GM18502 (cell line): ENCODE measurements around the gene ST6GALNAC3.
"Not testable (repeated sequence)": the region's sequence is repeated elsewhere in the genome, so short reads cannot be mapped to it uniquely, and the experiment has no call there.

ENCODE experiments used
- ATAC-seq: cut with Tn5 transposase; IDR thresholded peaks from one replicate; pipeline ENCODE4 v1.9.1; 2021; ENCODE audit warnings: mild to moderate bottlenecking; ENCODE audit not compliant: unreplicated experiment, poor library complexity

Gene ST6GALNAC3

DNA sequence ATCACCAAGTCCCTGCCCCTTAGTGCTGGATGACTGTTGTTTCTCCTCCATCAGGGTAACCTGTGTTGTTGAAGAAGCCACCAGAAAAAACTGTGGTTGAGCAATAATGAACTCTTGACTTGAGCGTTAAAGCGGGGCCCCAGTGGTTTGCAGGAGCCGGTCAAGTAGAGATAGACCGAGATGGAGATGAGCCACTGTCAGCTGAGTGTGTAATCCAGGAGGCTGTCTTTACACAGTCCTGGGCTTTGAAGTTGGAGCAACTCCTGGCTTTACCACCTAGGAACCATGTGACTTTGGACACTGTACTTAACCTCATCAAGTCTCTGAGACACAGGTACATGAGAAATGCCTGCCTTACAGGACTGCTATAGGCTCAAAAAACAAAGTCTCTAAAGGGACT lies 158.1 kb downstream of the ST6GALNAC3 start:
- ATAC-seq, result no peak

DNA sequence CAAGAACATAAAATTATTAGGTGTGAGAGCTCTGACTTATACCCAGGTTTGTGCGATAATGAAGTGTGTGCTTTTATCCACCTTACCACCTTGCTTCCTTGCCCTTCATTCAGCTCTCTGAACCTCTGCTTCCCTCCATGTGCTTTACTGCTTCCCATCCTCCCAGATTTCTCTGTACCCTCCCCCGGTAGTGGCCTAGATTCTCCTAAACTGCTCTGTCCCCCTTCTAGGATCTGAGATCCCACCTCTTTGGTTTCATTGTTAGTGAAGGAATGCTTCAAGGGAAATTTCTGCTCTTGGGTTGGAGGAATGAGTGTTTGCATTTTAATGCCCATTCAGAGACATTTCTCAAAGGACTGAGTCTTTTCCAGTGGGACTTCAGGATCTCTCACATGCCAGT lies 159.5 kb downstream of the ST6GALNAC3 start:
- ATAC-seq, result no peak

DNA sequence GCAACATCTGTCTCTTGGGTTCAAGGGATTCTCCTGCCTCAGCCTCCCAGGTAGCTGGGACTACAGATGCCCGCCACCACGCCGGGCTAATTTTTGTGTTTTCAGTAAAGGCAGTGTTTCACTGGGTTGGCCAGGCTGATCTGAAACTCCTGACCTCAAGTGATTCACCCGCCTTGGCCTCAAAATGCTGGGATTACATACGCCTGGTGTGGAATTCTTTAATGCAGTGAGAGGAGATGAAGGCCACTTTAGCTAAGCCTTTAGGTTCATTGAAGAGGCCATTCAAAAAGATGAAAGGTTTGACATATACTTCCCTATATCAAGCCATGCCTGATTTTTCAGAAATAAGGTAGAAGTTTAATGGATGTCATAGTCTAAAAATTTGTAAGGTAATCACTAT lies 162.7 kb downstream of the ST6GALNAC3 start:
- no peak for ATAC-seq

DNA sequence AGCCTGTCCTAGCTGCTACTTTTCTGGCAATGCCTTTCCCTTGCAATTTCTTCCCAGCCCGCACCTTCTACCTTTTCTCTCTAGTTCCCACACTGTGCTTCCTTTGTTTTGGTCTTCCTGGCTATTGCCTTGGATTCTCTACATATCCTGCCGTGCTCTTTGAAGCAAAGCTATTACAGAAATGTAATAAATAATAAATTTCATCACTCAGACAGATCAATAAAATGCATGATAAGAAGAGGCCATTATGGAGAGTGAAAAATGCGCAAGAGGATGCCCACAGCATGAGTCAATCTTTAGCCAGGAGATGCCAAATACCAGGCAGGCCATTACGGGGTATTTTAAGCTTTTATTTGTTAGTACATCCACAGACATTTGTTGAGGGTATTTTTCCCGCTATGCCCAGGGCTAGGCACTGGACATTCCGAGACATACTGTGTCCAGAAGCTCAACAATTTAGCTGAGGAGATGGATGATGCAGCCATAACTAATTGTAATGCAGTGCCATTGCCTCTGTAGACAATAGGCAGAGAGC lies 163.6 kb downstream of the ST6GALNAC3 start:
- no peak for ATAC-seq

DNA sequence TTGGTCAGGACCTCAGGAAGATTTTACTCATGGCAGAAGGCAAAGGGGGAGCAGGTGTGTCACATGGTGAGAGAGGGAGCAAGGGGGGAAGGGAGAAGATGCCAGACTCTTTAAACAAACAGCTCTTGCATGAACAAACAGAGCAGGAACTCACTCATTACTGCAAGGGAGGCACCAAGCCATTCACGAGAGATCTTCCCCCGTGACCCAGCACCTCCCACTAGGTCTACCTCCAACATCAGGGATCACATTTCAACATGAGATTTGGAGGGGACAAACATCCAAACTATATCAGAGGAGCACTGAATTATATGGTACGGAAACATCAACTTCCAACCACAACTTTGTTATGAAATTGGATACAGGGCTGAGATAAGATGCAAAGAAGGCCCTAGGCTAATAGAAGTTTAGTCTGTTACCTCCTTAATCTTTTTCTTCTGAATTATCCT lies 164.9 kb downstream of the ST6GALNAC3 start:
- no peak for ATAC-seq

DNA sequence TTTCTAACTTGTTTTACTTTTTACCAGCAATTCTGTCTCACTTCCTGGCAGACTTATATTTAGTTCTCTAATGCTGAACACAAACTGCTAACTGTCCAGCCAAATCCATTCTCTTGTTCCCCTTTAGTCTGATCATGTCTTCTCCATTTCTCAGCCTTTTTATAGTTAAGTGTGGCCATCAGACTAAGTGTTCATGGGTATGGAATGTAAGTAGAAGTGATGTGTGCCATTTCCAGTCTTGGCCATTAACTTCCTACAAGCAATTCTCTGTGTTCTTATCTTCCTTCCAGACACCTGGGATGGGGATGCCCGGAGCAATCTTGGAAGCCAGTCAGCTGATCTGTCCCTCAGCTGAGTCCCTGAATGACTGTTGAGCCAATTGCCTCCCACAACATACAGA lies 165.8 kb downstream of the ST6GALNAC3 start:
- no peak for ATAC-seq

DNA sequence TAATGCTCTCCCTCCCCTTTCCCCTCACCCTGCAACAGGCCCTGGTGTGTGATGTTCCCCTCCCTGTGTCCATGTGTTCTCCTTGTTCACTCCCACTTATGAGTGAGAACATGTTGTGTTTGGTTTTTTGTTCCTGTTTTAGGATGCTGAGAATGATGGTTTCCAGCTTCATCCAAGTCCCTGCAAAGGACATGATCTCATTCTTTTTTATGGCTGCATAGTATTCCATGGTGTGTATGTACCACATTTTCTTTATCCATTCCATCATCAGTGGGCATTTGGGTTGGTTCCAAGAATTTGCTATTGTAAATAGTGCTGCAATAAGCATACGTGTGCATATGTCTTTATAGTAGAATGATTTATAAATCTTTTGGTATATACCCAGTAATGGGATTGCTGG lies 168.0 kb downstream of the ST6GALNAC3 start:
- ATAC-seq, result not testable (repeated sequence)

DNA sequence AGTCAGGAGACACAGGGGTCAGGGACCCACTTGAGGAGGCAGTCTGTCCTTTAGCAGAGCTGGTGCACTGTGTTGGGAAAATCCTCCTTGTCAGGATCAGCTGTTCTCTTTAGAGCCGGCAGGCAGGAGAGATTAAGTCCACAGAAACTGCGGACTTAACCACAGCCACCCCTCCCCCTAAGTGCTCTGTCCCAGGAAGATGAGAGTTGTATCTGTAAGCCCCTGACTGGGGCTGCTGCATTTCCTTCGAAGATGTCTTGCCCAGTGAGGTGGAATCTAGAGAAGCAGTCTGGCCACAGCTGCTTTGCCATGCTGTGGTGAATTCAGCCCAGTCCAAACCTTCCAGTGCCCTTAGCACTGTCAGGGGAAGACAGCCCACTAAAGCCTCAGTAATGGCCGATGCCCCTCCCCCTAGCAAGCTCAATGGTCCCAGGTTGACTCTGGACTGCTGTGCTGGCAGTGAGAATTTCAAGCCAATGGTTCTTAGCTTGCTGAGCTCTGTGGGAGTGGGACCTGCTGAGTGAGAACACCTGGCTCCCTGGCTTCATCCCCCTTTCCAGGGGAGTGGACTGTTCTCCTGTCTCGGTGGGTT lies 172.8 kb downstream of the ST6GALNAC3 start:
- ATAC-seq, result no peak

DNA sequence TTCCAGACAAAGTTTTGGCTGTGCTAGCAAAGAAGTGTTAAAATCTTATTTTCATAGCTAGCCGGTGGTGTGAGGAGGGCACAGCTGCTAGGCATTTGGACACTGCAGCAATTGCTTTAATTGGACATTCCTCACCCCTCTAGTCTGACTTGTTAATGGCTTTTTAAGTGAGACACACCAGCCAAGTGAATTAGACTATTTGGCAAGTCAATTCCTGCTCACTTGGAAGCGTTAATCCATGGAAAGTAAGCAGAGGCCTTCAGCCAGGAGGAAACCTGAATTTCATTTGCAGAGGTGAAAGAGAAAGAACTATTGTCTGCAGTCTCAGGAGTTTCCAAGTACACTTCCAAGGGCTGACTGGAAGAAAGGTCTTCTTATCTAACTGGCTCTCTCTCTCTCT lies 175.7 kb downstream of the ST6GALNAC3 start:
- no peak for ATAC-seq

DNA sequence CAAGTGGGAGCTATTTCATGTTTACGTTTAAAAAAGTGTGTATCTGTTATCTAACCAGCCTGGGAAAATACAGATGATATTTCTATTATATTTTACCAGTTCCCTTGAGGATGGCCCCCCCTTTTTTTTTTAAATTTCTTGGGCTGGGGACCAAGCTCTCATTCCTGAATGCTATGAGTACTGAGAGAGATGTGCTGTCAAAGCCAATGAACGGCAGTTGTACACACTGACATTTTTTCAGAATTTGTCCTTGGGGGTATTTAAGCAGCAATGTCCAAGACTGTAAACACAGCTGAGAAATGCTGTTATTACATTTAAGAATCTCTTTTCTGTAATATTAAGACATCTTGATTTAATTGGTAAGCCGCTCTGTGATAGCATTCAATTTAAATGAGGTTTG lies 177.9 kb downstream of the ST6GALNAC3 start:
- no peak for ATAC-seq

DNA sequence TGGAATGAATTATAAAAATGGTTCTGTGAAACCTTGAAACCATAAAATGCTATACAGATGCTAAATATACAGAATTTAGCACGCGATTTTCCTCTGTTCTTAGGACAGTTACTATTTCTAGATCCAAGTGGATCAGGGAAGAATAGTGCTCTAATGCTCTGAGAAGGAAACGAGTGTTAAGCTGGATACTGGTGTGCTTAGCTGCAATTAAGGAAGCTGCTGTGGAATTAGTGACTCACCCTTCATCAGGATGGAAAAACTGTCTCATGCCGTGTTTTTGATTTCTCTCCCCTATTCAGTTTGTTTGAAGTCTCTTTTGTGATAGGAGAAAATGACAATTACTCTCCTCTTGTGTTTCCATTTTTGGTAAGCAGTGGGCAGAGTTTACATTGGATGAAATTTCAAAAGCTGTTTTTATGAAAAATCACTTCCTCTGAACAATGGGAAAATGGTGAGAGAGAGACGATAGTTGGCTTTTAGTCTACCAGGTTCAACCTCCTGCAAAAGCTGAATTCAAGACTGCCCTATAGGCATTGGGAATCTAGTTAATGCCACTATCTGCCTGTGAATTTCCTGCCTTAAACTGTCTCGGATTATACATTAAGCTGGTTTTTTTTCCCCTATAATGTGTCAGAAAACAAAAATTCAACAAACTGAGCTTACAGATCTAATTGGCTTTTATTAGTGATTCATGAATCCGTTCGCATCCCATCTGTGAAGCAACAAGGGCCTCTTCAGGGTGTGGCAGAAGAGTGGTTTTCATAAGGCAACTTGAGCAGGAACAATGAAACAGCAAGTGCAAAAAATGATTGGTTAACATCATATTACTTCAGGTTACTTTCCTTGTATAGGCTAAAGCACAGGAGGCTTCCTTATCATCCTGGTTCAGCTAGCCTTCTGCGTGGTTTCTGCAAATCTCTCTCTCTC lies 179.8 kb downstream of the ST6GALNAC3 start:
- ATAC-seq, result no peak

DNA sequence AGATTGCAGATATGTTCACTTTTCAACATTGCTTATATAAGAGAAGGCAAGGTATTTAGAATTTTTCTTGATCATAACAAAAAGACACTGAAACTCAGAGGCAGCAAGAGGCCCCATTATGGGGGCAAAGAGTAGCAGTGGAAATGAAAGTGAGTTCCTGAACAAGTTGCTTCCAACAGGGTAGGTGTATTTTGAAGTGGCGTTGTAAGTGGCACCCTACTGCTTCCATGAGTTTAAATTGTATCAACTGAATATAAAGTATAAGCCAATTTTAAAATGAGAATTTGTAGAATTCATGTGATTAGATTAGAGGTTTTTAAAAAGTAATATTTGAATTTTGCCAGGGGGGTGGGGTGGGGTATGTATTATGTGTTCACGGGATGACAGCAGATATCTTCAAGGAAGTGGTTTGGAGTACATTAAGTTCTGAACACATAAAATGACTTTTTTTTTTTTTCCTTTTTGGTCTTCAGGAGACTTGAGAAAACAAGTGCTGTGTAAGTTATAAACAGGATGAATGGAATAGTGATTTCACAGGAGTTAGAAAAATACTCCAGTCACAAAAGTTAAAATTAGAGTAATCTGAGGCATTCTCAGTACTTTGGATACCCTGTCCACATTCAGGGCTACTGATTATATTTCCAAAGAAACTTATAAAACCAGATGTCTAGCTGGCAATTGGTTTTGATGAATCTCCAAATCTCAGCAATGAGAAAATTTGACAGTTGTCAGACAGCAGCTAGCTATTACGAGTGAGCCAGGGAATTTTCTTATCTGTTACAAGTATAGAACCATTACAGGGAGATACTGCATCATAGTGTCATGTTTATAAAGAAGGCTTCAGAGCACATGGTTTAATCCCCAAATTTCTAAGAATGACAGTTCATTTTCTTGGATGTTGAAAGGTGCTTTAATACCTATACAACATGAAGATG lies 182.0 kb downstream of the ST6GALNAC3 start:
- ATAC-seq, result no peak

DNA sequence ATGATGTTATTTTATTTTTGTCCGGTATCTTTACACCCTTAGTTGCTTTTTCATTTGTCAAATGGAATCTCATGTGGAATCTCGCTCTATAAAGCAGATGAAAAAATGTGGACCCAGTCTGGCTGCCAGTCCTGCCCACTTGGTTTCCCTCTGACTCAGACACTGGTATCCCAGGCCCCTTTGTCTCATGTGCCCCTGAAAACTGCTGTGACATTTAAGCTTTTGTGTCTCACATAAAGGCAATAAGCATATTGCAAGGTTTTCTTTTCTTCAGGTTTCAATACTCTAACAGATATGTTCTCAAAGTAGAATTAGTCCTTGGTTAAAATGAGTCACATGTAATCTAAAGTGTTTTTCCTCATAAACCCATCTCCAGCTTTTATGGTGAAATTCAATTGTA lies 183.3 kb downstream of the ST6GALNAC3 start:
- ATAC-seq, result no peak

DNA sequence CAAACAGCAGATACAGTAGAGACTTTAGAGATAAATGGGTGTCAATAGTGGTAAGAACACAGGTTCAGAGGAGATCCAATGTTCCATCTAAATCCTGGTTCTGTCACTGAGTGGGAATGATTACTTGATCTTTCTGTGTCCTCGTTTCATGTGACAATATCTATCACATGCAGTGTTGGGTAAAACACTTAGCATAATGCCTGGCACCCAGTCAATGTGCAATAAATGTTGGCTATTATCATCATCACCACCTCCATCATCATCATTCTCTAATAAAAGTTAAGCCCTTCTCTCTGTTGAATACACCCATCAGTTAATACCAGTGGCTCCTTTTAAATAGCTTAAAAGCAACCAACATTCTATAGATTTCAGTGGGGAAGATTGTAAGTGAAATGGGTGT lies 184.7 kb downstream of the ST6GALNAC3 start:
- ATAC-seq, result no peak

DNA sequence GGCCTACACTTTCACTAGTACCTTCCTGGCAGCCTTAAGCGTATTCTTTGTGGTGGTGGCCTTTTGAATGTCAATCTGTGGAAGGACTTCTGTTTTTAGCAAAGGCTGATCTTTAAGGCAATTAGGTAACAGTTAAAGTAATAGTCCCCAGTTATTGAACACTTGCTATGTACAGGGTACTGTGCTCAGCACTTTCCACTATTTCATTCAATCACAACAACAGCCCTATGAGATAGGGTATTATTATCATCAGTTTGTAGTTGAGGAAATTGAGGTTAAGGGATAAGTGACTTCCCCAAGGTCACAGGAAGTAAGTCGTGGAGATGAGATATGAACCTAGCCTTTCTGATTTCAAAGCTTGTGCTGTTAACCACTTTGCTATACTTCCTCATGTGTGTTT lies 185.7 kb downstream of the ST6GALNAC3 start:
- no peak for ATAC-seq

DNA sequence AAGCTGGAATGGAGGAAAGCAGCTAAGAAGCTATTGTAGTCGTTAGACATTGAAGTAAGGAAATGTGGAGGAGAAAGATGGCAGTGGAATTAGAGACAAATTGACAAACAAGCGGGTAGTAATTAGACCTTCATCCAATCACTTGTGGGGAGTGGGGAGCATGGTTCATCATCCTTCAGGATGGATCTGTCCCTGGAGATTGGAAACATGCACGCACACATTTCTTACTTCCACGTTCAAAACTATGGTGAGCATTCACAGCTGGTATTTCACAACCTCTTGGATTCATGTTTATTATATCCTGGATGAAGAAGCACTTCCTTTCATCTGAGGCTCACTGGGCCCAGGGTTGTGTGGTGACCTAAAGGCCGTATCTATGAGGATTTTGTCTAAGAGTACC lies 188.1 kb downstream of the ST6GALNAC3 start:
- ATAC-seq, result no peak

DNA sequence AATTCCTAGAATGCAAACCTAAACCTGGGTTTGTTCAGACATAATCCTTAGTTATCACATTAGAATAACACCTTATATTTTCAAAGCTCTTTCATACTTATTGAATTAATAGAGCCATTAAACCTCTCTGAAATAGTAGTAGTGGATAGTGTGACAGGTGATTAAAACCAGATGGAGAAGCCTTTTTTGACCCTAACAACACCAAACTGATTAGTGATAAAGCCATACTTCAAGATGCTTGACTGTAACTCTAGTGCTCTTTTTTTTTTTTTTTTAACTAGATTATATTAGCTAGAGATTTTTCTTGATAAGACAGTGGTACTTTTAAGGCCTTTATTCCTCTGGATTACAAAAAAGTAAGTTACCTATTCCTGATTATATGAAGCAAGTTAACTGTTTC lies 190.1 kb downstream of the ST6GALNAC3 start:
- ATAC-seq, result no peak

DNA sequence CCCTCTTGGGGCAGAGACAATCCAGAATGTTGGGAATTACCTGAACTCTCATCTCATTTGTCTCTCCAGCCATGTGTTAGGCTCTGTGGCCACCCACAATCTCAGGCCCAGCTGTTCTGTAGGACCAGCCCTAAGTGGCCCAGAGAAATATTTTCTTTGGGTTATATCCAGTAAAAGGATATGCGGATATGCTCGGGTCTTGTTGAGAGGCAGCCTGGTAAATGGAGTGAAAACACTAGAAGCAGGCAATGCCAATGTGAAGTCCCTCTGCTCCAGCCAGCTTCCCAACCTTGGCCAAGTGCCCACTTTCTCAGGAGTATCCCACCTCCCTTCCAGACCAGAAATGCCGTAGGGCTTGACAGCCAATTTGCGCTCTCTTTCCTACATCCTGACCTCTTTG lies 192.2 kb downstream of the ST6GALNAC3 start:
- no peak for ATAC-seq

DNA sequence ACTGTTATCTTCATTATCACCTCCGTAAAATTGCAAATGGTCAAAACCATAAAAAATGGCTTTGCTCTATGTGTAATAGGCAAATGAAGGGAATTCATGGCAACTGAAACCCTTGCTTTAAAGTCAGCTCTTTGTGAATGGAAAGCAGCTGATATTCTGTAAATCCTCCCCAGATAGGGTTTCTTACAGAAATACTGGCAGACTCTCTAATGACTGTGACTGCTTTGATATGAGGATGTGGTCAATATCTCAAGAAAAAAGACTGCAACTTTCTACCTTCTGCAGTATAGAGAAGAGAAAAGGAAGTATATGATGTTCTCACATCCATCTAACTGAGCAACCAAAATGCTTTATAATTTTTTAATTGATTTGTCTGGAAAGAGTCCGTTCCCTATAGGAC lies 193.1 kb downstream of the ST6GALNAC3 start:
- no peak for ATAC-seq

DNA sequence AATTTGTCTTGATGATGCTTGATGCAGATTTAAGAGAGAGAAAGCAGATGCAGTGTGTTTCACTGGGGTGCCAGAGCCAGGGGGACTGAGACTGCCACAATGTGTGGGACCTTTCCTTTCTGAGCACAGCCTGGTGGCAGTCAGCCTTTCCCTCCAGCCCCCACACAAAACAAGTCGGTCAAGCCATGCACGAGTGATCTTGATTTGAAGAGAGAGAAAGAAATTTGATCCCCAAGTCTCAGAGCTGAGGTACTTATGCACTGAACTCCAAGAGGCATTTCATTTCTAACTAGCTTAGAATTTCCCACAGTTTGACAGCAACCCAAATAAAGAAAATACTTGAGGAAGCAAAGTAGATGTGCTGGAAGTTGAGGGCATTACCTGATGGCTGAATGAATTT lies 193.8 kb downstream of the ST6GALNAC3 start:
- no peak for ATAC-seq

DNA sequence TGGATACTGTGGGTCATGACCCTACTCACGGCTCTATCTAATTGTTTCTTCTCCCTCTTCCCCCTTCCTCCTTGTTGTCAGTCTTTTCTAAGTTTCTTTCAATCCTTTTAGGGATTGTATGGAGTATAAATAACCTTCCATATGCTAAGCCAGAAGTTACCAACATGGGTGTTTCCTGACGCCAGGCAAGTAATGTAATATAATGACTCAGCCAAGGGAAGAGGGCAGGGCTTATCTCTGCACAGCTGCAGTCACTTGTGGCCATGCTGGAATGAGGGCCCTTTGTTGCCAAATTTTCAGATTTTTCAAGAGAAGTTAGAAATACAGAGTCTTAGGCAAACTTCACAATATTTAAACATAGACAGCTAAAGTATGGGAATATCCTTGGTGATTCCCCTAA lies 194.6 kb downstream of the ST6GALNAC3 start:
- no peak for ATAC-seq
